Gastrocnemius medialis (tissue), 4 donors: Measurements from ENCODE around the gene NUBPL. TPM values are rescaled to one million over a fixed set of nuclear protein-coding genes. Genes with fewer than 3 reads are reported as not detected.

Experiments
- ATAC-seq, 2 donors: fragments of 150-250 bp; one replicate each; pipeline ENCODE4 v1.9.1; 2016
- DNase-seq, 2 donors: peaks; one replicate each; pipeline ENCODE4 v3.0.0-alpha.2; 2019
- H3K27ac ChIP-seq, 4 donors: fragments of 200-600 bp; sonication (generic); 1 replicate in 1 of 4; 2 replicates in 3 of 4; pipeline ENCODE4 v1.5.1; 2016 to 2018; ENCODE audit warnings: mild to moderate bottlenecking in 2 of 4, moderate library complexity in 1 of 4
- H3K27me3 ChIP-seq, 3 donors: fragments of 200-600 bp; sonication (generic) in 2 of 3; 1 replicate in 1 of 3; 2 replicates in 2 of 3; pipeline versions ENCODE4 v1.5.1 to v1.6.0; 2016 to 2019; ENCODE audit warnings: mild to moderate bottlenecking in 1 of 3, moderate library complexity in 1 of 3
- H3K36me3 ChIP-seq, 2 donors: fragments of 200-600 bp; sonication (generic) in 1 of 2; one replicate each; pipeline ENCODE4 v1.5.1; 2017 to 2018
- H3K4me1 ChIP-seq, 2 donors: fragments of 200-600 bp; sonication (generic) in 1 of 2; one replicate each; pipeline ENCODE4 v1.5.1; 2016 to 2017; ENCODE audit warnings: mild to moderate bottlenecking in 2 of 2
- H3K4me3 ChIP-seq, 4 donors: fragments of 200-600 bp; sonication (generic) in 3 of 4; 1 replicate in 1 of 4; 2 replicates in 3 of 4; pipeline ENCODE4 v1.5.1; 2016 to 2019; ENCODE audit warnings: mild to moderate bottlenecking in 2 of 4
- H3K9me3 ChIP-seq, 3 donors: fragments of 200-600 bp; sonication (generic) in 2 of 3; 1 replicate in 1 of 3; 2 replicates in 2 of 3; pipeline ENCODE4 v1.5.1; 2016 to 2019
- POLR2A ChIP-seq, 2 donors: fragments of 450-650 bp; IDR thresholded peaks; one replicate each; pipeline ENCODE4 v1.6.1; 2017; ENCODE audit warnings: antibody characterized with exemption in 2 of 2, mild to moderate bottlenecking in 2 of 2, moderate library complexity in 2 of 2
- in situ Hi-C, 4 donors: fragments of 200-750 bp; cut with MboI; loops; one replicate each; pipeline versions ENCODE4 v1.15.0 to v1.8.0; 2017; ENCODE audit warnings: low sequenced_read_pairs in 4 of 4
- intact Hi-C: fragments of 100-400 bp; cut with DNase I; formaldehyde crosslinking; loops from one replicate; pipeline ENCODE4 v1.15.1; 2023; ENCODE audit warnings: low total_unique reads
- total RNA-seq, 4 donors: library from RNA; depleted of rRNA; stranded (reverse); fragments of >200 nt; gene quantifications; one replicate each; pipeline versions ENCODE4 v1.1.0 to v1.2.3, GENCODE V29; 2016
- TF ChIP-seq, protein P1 (sequence below), 5 experiments: fragments of 450-650 bp in 3 of 5; fragments of 200-600 bp in 2 of 5; sonication (generic) in 2 of 5; IDR thresholded peaks in 4 of 5; conservative IDR thresholded peaks in 1 of 5; 1 replicate in 4 of 5; 2 replicates in 1 of 5; pipeline ENCODE4 v1.5.1; 2016 to 2019; ENCODE audit warnings: antibody characterized with exemption in 5 of 5, mild to moderate bottlenecking in 3 of 5, moderate library complexity in 3 of 5

Gene NUBPL
- total RNA-seq, 4 donors from 2014 or later, result 4.5 to 12.3 (median 7.7) TPM

DNA sequence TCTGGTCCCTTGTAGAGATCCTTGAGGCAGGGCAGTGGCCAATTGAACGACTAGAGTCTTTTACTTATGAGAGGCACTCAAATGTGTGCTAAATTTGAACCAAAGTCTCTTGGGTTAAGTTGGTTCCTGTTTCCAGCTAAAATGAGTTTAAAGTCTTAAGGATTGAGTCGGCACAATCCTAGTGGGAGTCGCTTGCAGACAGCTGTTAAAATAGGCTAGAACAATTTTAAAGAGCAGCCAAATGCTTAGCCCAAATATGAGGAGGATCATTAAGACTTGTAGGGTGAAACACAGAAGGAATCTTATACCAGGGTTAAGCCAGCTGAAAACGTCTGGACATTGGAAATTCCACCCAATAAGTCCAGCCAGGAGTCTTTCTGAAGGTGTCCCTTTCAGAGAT lies 216.1 kb downstream of the NUBPL start:
- H3K9me3 ChIP-seq, result no peaks in the 10 kb centered on the region
- ATAC-seq (no peak), DNase-seq (no peak)
- no peak overlapping the region for H3K27ac ChIP-seq
- no peaks in the 10 kb centered on the region for H3K4me1 ChIP-seq
- H3K27me3 ChIP-seq, result no peaks in the 10 kb centered on the region
- in situ Hi-C loops (no loop called here), intact Hi-C loops (no loop called here)
- TF ChIP-seq, protein P1, sequence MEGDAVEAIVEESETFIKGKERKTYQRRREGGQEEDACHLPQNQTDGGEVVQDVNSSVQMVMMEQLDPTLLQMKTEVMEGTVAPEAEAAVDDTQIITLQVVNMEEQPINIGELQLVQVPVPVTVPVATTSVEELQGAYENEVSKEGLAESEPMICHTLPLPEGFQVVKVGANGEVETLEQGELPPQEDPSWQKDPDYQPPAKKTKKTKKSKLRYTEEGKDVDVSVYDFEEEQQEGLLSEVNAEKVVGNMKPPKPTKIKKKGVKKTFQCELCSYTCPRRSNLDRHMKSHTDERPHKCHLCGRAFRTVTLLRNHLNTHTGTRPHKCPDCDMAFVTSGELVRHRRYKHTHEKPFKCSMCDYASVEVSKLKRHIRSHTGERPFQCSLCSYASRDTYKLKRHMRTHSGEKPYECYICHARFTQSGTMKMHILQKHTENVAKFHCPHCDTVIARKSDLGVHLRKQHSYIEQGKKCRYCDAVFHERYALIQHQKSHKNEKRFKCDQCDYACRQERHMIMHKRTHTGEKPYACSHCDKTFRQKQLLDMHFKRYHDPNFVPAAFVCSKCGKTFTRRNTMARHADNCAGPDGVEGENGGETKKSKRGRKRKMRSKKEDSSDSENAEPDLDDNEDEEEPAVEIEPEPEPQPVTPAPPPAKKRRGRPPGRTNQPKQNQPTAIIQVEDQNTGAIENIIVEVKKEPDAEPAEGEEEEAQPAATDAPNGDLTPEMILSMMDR (IDR thresholded peaks at IDR 0.05 in 4 of 5, conservative IDR thresholded peaks at IDR 0.05 in 1 of 5), result no peak
- no peak for TF ChIP-seq POLR2A (IDR thresholded peaks at IDR 0.05)
- no peak overlapping the region for H3K4me3 ChIP-seq
- H3K36me3 ChIP-seq, result no peaks in the 10 kb centered on the region

DNA sequence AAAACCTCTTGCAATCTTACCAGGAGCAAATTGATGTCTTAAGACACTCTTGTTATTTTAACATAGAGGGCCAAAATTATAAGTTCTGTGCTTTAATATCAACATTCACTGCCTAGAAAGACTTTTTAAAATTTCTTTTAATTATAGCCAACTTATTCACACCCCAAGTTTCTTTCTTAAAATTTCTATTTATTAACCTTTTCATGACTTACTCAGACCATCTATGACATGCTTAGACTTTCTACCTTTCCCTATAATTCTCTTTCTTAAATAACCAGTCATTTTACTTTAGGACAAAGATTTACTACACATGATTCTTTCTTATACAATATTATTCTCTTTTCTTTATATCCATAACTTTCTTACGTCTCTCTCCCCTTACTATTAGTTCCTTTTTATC lies 220.4 kb downstream of the NUBPL start:
- H3K4me3 ChIP-seq, result no peak overlapping the region
- intact Hi-C loops (no loop called here), in situ Hi-C loops (no loop called here)
- H3K27ac ChIP-seq, result no peak overlapping the region
- ATAC-seq (no peak), DNase-seq (no peak)
- H3K27me3 ChIP-seq, result no peaks in the 10 kb centered on the region
- H3K4me1 ChIP-seq, result no peaks in the 10 kb centered on the region
- no peaks in the 10 kb centered on the region for H3K36me3 ChIP-seq
- H3K9me3 ChIP-seq, result no peaks in the 10 kb centered on the region
- TF ChIP-seq POLR2A (IDR thresholded peaks at IDR 0.05), result no peak
- TF ChIP-seq, protein P1 (IDR thresholded peaks at IDR 0.05 in 4 of 5, conservative IDR thresholded peaks at IDR 0.05 in 1 of 5), result no peak

DNA sequence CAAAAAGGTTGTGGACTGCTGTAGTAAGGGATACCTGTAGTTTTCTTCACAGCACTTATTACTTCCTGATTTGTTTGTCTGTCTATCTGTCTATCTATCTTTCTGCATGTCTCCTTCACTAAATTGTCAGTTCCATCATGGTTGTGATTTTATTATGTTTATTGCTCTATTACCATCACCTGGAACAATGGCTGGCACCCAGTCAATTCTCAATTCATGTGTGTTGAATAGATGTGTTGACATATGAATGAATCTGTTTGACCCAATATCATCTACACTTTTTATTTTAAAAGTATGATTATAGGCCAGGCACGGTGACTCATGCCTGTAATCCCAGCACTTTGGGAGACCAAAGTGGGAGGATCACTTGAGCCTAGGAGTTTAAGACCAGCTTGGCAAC lies 224.4 kb downstream of the NUBPL start:
- H3K9me3 ChIP-seq, result no peaks in the 10 kb centered on the region
- no peak overlapping the region for H3K27ac ChIP-seq
- DNase-seq, result no peak
- H3K4me1 ChIP-seq, result no peaks in the 10 kb centered on the region
- H3K36me3 ChIP-seq, result no peaks in the 10 kb centered on the region
- ATAC-seq, result no peak
- in situ Hi-C loops, result no loop called here
- H3K27me3 ChIP-seq, result no peaks in the 10 kb centered on the region
- intact Hi-C loops, result no loop called here
- no peak overlapping the region for H3K4me3 ChIP-seq
- TF ChIP-seq, protein P1 (IDR thresholded peaks at IDR 0.05 in 4 of 5, conservative IDR thresholded peaks at IDR 0.05 in 1 of 5), result no peak

DNA sequence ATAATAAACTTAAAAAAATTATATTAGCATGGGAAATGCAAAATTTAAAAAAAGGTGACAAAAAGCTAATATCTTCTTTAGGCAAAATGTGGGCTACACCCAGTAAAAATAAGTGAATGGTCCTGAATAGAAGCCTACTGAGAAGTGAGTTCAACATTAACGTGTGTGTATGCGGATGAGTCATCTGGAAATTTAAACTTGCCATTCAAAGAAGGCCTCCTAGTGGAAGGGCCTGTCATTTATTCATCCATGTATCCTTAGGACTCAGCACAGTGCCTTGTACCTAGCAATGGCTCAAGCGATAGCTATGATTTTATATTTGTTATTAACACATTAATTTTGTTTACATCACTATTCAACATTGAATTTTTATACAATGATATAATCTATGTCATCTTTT lies 226.2 kb downstream of the NUBPL start:
- no peak overlapping the region for H3K4me3 ChIP-seq
- TF ChIP-seq POLR2A (IDR thresholded peaks at IDR 0.05), result no peak
- TF ChIP-seq, protein P1 (IDR thresholded peaks at IDR 0.05 in 4 of 5, conservative IDR thresholded peaks at IDR 0.05 in 1 of 5), result no peak
- H3K27me3 ChIP-seq, result no peaks in the 10 kb centered on the region
- H3K27ac ChIP-seq, result no peak overlapping the region
- H3K9me3 ChIP-seq, result no peaks in the 10 kb centered on the region
- ATAC-seq, result no peak
- no peaks in the 10 kb centered on the region for H3K4me1 ChIP-seq
- DNase-seq, result no peak
- intact Hi-C loops (no loop called here), in situ Hi-C loops (no loop called here)
- no peaks in the 10 kb centered on the region for H3K36me3 ChIP-seq

DNA sequence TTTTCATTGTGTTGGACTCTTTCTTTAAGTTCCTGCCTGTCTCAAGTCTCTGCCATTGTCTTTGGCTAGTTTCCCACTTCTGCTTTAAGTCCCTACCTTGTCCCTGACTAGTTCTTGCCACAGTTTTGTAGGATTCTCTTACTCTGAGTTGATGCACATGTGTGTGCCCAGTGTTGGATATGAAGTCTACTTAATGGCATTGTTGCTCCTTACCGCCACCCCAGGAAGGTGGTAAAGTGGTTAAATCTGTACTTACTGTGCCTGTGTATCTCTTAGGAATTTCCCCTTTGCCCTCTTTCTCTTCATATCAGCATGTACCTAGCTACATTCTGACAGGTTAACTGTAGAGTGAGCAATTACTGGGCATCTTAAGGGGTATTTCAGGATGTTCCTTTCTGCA lies 227.1 kb downstream of the NUBPL start:
- Histone ChIP-seq H3K9me3 (no peaks in the 10 kb centered on the region), H3K4me3 (no peak overlapping the region), H3K27me3 (no peaks in the 10 kb centered on the region), H3K36me3 (no peaks in the 10 kb centered on the region), H3K4me1 (no peaks in the 10 kb centered on the region), H3K27ac (no peak overlapping the region)
- no peak for DNase-seq
- no peak for ATAC-seq
- in situ Hi-C loops, result no loop called here
- intact Hi-C loops, result no loop called here
- TF ChIP-seq POLR2A (IDR thresholded peaks at IDR 0.05), result no peak
- TF ChIP-seq, protein P1 (IDR thresholded peaks at IDR 0.05 in 4 of 5, conservative IDR thresholded peaks at IDR 0.05 in 1 of 5), result no peak
